Erythroblast (primary cell): ENCODE measurements around the gene KREMEN2.

Experiments used
- GATA1 ChIP-seq: IDR thresholded peaks from 2 replicates; pipeline ENCODE4 v1.6.1; 2011; ENCODE audit warnings: low read depth, mild to moderate bottlenecking, control low read depth, low read length, moderate library complexity
- POLR2A ChIP-seq: IDR thresholded peaks from 2 replicates; pipeline ENCODE4 v1.6.1; 2011; ENCODE audit warnings: mild to moderate bottlenecking, low read length

GRCh38 chr16:2928796-2929195 lies 35.3 kb upstream of the KREMEN2 start:
- TF ChIP-seq POLR2A (no peak), GATA1 (no peak)
